ENCODE data around the gene B2M. TPM values are rescaled to one million over a fixed set of nuclear protein-coding genes. Genes with fewer than 3 reads are reported as not detected.
A peak's percentile ranks its signal among the peaks of the same experiment; 100 is the strongest.
"Not testable (repeated sequence)": the region's sequence is repeated elsewhere in the genome, so short reads cannot be mapped to it uniquely, and the experiment has no call there.

B2M gene
- total and polyA plus RNA-seq, 12 donors = 1,063 to 6,421 (median 3,049) TPM

GRCh38 chr15:44675911-44676310 lies 35.4 kb upstream of the B2M start:
- H3K36me3 ChIP-seq (replicated peaks in 1 of 2) = no peaks in the 10 kb centered on the region
- H3K9me3 ChIP-seq (replicated peaks in 1 of 3) = no peaks in the 10 kb centered on the region
- no peak for TF ChIP-seq POLR2A (IDR thresholded peaks at IDR 0.05)
- TF ChIP-seq, protein P1, sequence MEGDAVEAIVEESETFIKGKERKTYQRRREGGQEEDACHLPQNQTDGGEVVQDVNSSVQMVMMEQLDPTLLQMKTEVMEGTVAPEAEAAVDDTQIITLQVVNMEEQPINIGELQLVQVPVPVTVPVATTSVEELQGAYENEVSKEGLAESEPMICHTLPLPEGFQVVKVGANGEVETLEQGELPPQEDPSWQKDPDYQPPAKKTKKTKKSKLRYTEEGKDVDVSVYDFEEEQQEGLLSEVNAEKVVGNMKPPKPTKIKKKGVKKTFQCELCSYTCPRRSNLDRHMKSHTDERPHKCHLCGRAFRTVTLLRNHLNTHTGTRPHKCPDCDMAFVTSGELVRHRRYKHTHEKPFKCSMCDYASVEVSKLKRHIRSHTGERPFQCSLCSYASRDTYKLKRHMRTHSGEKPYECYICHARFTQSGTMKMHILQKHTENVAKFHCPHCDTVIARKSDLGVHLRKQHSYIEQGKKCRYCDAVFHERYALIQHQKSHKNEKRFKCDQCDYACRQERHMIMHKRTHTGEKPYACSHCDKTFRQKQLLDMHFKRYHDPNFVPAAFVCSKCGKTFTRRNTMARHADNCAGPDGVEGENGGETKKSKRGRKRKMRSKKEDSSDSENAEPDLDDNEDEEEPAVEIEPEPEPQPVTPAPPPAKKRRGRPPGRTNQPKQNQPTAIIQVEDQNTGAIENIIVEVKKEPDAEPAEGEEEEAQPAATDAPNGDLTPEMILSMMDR (IDR thresholded peaks at IDR 0.05) = no peak
- H3K4me3 ChIP-seq = no peak overlapping the region
- intact Hi-C loops (cut with DNase I) = no loop called here
- WGBS, 4 donors = 78 to 88% (median 82%) methylated on average over 5 of the region's 5 CpGs
- DNase-seq = no peak
- H3K4me1 ChIP-seq (replicated peaks in 1 of 2) = no peaks in the 10 kb centered on the region
- H3K27me3 ChIP-seq = no peaks in the 10 kb centered on the region
- H3K27ac ChIP-seq = no peak overlapping the region

GRCh38 chr15:44676676-44677075 lies 34.6 kb upstream of the B2M start:
- H3K9me3 ChIP-seq (replicated peaks in 1 of 3) = no peaks in the 10 kb centered on the region
- intact Hi-C loops (cut with DNase I) = no loop called here
- H3K4me3 ChIP-seq = no peak overlapping the region
- H3K27ac ChIP-seq = no peak overlapping the region
- H3K36me3 ChIP-seq (replicated peaks in 1 of 2) = no peaks in the 10 kb centered on the region
- no peak for DNase-seq
- no peaks in the 10 kb centered on the region for H3K4me1 ChIP-seq (replicated peaks in 1 of 2)
- 69 to 81% (median 76%) methylated on average over 6 to 7 of the region's 7 CpGs for WGBS, 4 donors
- no peaks in the 10 kb centered on the region for H3K27me3 ChIP-seq
- TF ChIP-seq, protein P1 (IDR thresholded peaks at IDR 0.05) = no peak
- no peak for TF ChIP-seq POLR2A (IDR thresholded peaks at IDR 0.05)

- H3K4me3 ChIP-seq = no peak overlapping the region
- no peaks in the 10 kb centered on the region for H3K4me1 ChIP-seq (replicated peaks in 1 of 2)
- no peaks in the 10 kb centered on the region for H3K9me3 ChIP-seq (replicated peaks in 1 of 3)
- intact Hi-C loops (cut with DNase I) = no loop called here
- no peak for TF ChIP-seq POLR2A (IDR thresholded peaks at IDR 0.05)
- TF ChIP-seq, protein P1 (IDR thresholded peaks at IDR 0.05) = no peak
- no peaks in the 10 kb centered on the region for H3K27me3 ChIP-seq
- no peak overlapping the region for H3K27ac ChIP-seq
- DNase-seq = no peak
- WGBS, 4 donors = 66 to 87% (median 69%) methylated on average over 2 of the region's 2 CpGs
- no peaks in the 10 kb centered on the region for H3K36me3 ChIP-seq (replicated peaks in 1 of 2)
Observed at GRCh38 chr15:44682211-44682610, 29.1 kb upstream of the B2M start.

DNA sequence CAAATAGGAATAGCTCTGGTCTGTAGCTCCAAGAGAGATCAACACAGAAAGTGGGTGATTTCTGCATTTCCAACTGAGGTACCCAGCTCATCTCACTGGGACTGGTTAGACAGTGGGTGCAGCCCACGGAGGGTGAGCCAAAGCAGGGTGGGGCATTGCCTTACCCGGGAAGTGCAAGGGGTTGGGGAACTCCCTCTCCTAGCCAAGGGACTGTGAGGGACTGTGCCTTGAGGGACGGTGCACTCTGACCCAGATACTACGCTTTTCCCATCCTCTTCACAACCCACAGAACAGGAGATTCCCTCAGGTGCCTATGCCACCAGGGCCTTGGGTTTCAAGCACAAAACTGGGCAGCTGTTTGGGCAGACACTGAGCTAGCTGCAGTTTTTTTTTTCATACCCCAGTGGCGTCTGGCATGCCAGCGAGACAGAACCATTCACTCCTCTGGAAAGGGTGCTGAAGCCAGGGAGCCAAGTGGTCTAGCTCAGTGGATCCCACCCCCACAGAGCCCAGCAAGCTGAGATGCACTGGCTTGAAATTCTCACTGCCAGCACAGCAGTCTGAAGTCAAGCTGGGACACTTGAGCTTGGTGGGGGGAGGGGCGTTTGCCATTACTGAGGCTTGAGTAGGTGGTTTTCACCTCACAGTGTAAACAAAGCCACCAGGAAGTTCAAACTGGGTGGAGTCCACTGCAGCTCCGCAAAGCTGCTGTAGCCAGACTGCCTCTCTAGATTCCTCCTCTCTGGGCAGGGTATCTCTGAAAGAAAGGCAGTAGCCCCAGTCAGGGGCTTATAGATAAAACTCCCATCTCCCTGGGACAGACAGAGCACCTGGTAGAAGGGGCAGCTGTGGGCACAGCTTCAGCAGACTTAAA lies 28.3 kb upstream of the B2M start:
- intact Hi-C loops (cut with DNase I); H3K27me3 ChIP-seq; H3K36me3 ChIP-seq (replicated peaks in 1 of 2); H3K4me3 ChIP-seq; H3K4me1 ChIP-seq (replicated peaks in 1 of 2); H3K9me3 ChIP-seq (replicated peaks in 1 of 3); H3K27ac ChIP-seq: not testable (repeated sequence)
- WGBS, 4 donors = 56 to 65% (median 61%) methylated on average over 6 to 8 of the region's 8 CpGs
- peak in 3 of 7 donors; percentile 11 to 62 (median 31) for DNase-seq

GRCh38 chr15:44689318-44689717 lies 22.0 kb upstream of the B2M start:
- H3K9me3 ChIP-seq (replicated peaks in 1 of 3); H3K27me3 ChIP-seq; intact Hi-C loops (cut with DNase I); DNase-seq; H3K4me1 ChIP-seq (replicated peaks in 1 of 2); H3K36me3 ChIP-seq (replicated peaks in 1 of 2); H3K27ac ChIP-seq; H3K4me3 ChIP-seq: not testable (repeated sequence)
- 78 to 90% (median 80%) methylated on average over 1 to 2 of the region's 2 CpGs for WGBS, 4 donors

DNA sequence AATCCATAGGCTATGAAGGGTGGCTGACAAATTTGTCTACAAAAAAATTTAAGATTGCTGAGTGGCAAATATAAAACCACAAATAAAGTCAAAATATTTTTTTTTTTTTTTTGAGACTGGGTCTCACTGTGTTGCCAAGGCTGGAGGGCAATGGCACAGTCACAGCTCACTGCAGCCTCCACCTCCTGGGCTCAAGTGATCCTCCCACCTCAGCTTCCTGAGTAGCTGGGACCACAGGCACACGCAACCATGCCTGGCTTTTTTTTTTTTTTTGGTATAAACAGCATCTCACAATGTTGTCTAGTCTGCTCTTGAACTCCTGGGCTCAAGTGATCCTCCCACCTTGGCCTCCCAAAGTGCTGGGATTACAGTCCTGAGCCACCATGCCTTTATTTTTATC lies 21.1 kb upstream of the B2M start:
- H3K4me1 ChIP-seq (replicated peaks in 1 of 2); H3K4me3 ChIP-seq; intact Hi-C loops (cut with DNase I); DNase-seq; H3K27me3 ChIP-seq; H3K9me3 ChIP-seq (replicated peaks in 1 of 3); H3K36me3 ChIP-seq (replicated peaks in 1 of 2); H3K27ac ChIP-seq: not testable (repeated sequence)
- WGBS, 4 donors = 50 to 71% (median 65%) methylated on average over 1 of the region's 1 CpG

Measured in adrenal gland (tissue), 12 donors.